ENCODE data around the gene FSTL4. TPM values are rescaled to one million over a fixed set of nuclear protein-coding genes. Genes with fewer than 3 reads are reported as not detected.

Gene FSTL4
- total and polyA plus RNA-seq, 8 donors, result 0.11 to 2.9 (median 0.22) TPM

DNA sequence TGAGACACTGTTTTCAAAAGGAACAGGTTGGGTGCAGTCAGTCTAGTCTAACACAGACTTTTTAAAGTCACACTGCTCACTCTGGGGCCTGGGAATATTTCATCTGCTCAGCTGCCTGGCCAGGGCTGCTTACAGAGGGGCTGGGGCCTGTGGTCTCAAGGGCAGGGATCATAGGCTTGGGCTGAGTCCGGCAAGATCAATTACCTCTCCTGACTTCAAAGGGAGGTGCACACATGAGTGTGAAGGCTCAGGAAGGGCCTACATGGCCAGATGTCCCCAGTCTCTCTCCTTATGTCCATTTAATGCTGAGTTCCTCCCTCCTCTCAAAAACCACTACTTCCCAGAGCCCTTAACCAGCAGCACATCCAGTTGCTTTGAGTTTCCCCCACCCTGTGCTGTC is 313.3 kb downstream of the FSTL4 start:
- Histone ChIP-seq H3K4me3 (no peak overlapping the region), H3K27me3 (no peaks in the 10 kb centered on the region), H3K36me3 (no peaks in the 10 kb centered on the region), H3K9me3 (no peaks in the 10 kb centered on the region), H3K4me1 (no peaks in the 10 kb centered on the region), H3K27ac (no peak overlapping the region)
- DNase-seq (no peak), ATAC-seq (no peak)
- TF ChIP-seq, protein P1, sequence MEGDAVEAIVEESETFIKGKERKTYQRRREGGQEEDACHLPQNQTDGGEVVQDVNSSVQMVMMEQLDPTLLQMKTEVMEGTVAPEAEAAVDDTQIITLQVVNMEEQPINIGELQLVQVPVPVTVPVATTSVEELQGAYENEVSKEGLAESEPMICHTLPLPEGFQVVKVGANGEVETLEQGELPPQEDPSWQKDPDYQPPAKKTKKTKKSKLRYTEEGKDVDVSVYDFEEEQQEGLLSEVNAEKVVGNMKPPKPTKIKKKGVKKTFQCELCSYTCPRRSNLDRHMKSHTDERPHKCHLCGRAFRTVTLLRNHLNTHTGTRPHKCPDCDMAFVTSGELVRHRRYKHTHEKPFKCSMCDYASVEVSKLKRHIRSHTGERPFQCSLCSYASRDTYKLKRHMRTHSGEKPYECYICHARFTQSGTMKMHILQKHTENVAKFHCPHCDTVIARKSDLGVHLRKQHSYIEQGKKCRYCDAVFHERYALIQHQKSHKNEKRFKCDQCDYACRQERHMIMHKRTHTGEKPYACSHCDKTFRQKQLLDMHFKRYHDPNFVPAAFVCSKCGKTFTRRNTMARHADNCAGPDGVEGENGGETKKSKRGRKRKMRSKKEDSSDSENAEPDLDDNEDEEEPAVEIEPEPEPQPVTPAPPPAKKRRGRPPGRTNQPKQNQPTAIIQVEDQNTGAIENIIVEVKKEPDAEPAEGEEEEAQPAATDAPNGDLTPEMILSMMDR (IDR thresholded peaks at IDR 0.05), result no peak
- intact Hi-C loops (cut with DNase I), result no loop called here

DNA sequence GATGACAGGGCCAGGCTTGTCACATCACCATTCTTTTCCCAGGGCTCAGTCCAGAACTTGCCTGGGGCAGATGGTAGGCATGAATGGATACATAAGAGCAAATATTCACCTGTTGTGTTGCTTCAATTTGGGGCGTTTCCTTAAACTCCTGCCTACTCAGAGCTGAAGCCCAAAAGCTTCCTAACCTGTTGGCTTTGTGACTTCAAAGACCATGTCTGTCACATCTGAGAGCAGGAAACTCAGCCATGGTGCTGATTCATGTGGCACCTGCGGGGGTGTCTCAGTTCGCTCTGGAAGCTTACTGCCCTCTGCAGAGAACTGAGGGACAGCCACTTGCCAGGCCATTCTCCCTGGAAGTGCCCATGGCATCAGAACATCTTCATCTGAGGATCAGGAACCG is 313.9 kb downstream of the FSTL4 start:
- Histone ChIP-seq H3K36me3 (no peaks in the 10 kb centered on the region), H3K4me3 (no peak overlapping the region), H3K9me3 (no peaks in the 10 kb centered on the region), H3K27ac (no peak overlapping the region), H3K4me1 (no peaks in the 10 kb centered on the region), H3K27me3 (no peaks in the 10 kb centered on the region)
- ATAC-seq (no peak), DNase-seq (no peak)
- intact Hi-C loops (cut with DNase I), result no loop called here
- TF ChIP-seq, protein P1 (IDR thresholded peaks at IDR 0.05), result no peak

DNA sequence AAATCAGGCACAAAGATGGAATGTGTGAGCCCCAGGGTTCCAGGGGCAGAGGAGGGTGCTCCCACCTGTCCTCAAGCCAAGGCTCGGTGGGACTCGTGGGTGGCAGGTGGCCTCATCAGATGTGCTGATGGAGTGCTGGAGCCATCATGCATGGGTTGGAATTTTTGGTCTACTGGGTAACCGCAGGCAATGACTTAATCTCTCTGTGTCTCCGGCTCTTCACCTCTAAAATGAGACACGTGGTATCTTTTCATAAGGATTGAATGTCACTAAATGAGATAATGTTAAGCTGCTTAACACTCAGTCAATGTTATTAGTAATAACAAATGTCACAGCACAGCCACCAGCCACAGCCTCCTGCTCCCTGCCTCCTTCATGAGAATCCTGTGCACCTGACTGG is 315.0 kb downstream of the FSTL4 start:
- H3K9me3 ChIP-seq, result no peaks in the 10 kb centered on the region
- H3K36me3 ChIP-seq, result no peaks in the 10 kb centered on the region
- intact Hi-C loops (cut with DNase I), result no loop called here
- no peak overlapping the region for H3K27ac ChIP-seq
- no peak for ATAC-seq
- no peaks in the 10 kb centered on the region for H3K27me3 ChIP-seq
- H3K4me1 ChIP-seq, result no peaks in the 10 kb centered on the region
- DNase-seq, result no peak
- H3K4me3 ChIP-seq, result no peak overlapping the region
- TF ChIP-seq, protein P1 (IDR thresholded peaks at IDR 0.05), result no peak

DNA sequence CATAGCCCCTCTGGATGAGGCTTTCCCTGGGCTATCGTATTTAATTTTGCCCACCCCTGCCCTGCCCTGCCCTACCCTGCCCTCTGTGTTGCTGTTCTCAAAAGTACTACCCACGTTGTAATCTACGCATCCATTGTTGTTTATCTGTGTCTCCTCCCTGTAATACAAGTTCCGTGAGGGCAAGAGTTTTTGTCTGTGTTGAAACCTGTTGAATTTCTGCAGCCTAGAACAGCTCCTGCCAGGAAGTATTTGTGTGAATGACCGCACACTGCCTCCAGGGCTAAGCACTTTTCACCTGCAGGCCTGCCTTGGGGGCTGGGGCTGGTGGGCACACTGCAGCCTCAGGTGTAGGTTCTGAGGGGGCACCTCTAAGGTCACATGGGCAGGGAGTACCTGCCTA is 315.7 kb downstream of the FSTL4 start:
- Histone ChIP-seq H3K36me3 (no peaks in the 10 kb centered on the region), H3K9me3 (no peaks in the 10 kb centered on the region), H3K4me1 (no peaks in the 10 kb centered on the region), H3K27me3 (no peaks in the 10 kb centered on the region), H3K4me3 (no peak overlapping the region), H3K27ac (no peak overlapping the region)
- ATAC-seq (no peak), DNase-seq (no peak)
- TF ChIP-seq, protein P1 (IDR thresholded peaks at IDR 0.05), result no peak
- intact Hi-C loops (cut with DNase I), result no loop called here

DNA sequence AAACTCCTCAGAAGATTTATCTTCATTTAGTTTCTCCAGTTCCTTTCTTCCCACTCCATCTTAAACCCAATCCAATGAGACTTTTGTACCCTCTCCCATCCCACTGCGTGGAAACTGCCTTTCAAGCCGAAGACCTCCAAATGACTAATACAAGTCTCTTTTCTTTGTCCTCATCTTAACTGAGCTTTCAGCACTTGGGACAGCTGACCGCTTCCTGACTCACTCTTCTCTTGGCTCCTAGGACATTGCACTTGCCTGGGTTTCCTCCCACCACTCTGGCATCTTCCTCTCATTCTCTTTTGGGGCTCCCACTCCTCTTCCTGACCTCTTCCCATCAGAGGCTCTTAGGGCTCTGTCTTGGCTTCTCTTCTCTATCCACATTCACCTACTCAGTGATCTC is 316.8 kb downstream of the FSTL4 start:
- H3K4me3 ChIP-seq, result no peak overlapping the region
- intact Hi-C loops (cut with DNase I), result no loop called here
- H3K27ac ChIP-seq, result no peak overlapping the region
- no peaks in the 10 kb centered on the region for H3K9me3 ChIP-seq
- no peaks in the 10 kb centered on the region for H3K4me1 ChIP-seq
- H3K27me3 ChIP-seq, result no peaks in the 10 kb centered on the region
- TF ChIP-seq, protein P1 (IDR thresholded peaks at IDR 0.05), result no peak
- ATAC-seq, result no peak
- DNase-seq, result no peak
- H3K36me3 ChIP-seq, result no peaks in the 10 kb centered on the region
